H9 (cell line): Measurements from ENCODE around the gene DCHS2. TPM values are rescaled to one million over a fixed set of nuclear protein-coding genes. Genes with fewer than 3 reads are reported as not detected.
"Not testable (repeated sequence)": the region's sequence is repeated elsewhere in the genome, so short reads cannot be mapped to it uniquely, and the experiment has no call there.

Experiments used
- DNase-seq: peaks from one replicate; pipeline ENCODE4 v3.0.0-alpha.2; 2017
- H2AFZ ChIP-seq: one replicate; pipeline ENCODE4 v1.6.1; 2013; ENCODE audit warnings: mild to moderate bottlenecking, low read length, control low read depth, moderate library complexity
- H2AK5ac ChIP-seq: 2 replicates; pipeline ENCODE4 v1.6.1; 2013; ENCODE audit warnings: low read length, control low read depth, mixed read lengths; ENCODE audit not compliant: insufficient read length
- H2BK120ac ChIP-seq: one replicate; pipeline ENCODE4 v1.6.1; 2013; ENCODE audit warnings: low read depth, mild to moderate bottlenecking, low read length, control low read depth, inconsistent platforms; ENCODE audit not compliant: poor library complexity, severe bottlenecking
- H2BK12ac ChIP-seq: 2 replicates; pipeline ENCODE4 v1.6.1; 2013; ENCODE audit warnings: low read length, control low read depth, mixed read lengths, low read depth; ENCODE audit not compliant: insufficient read length
- H2BK15ac ChIP-seq: 2 replicates; pipeline ENCODE4 v1.6.1; 2013; ENCODE audit warnings: low read depth, low read length, control low read depth
- H2BK20ac ChIP-seq: one replicate; pipeline ENCODE4 v1.6.1; 2013; ENCODE audit warnings: low read depth, mild to moderate bottlenecking, low read length, control low read depth, inconsistent platforms; ENCODE audit not compliant: poor library complexity, severe bottlenecking
- H2BK5ac ChIP-seq: 2 replicates; pipeline ENCODE4 v1.6.1; 2013; ENCODE audit warnings: low read length, control low read depth, mixed read lengths; ENCODE audit not compliant: insufficient read length
- H3K14ac ChIP-seq: 2 replicates; pipeline ENCODE4 v1.6.1; 2013; ENCODE audit warnings: low read length, control low read depth; ENCODE audit not compliant: insufficient read depth
- H3K18ac ChIP-seq: 2 replicates; pipeline ENCODE4 v1.6.1; 2013; ENCODE audit warnings: low read depth, mild to moderate bottlenecking, mixed read lengths, low read length, control low read depth; ENCODE audit not compliant: insufficient read length
- H3K23ac ChIP-seq: 2 replicates; pipeline ENCODE4 v1.6.1; 2013; ENCODE audit warnings: low read length, control low read depth, mixed read lengths, low read depth; ENCODE audit not compliant: insufficient read length
- H3K23me2 ChIP-seq: 2 replicates; pipeline ENCODE4 v1.6.1; 2013; ENCODE audit warnings: low read depth, mild to moderate bottlenecking, mixed read lengths, low read length, control low read depth; ENCODE audit not compliant: insufficient read length, poor library complexity, severe bottlenecking
- H3K27ac ChIP-seq: 2 replicates; pipeline ENCODE4 v1.5.1; 2013; ENCODE audit warnings: low read length, control low read depth, mixed read lengths, low read depth; ENCODE audit not compliant: insufficient read length
- H3K27me3 ChIP-seq: 2 replicates; pipeline ENCODE4 v1.6.1; 2013; ENCODE audit warnings: low read length, control low read depth, inconsistent platforms; ENCODE audit not compliant: insufficient read depth
- H3K4ac ChIP-seq: 2 replicates; pipeline ENCODE4 v1.6.1; 2013; ENCODE audit warnings: low read depth, mild to moderate bottlenecking, control low read depth, inconsistent platforms, low read length, moderate library complexity
- H3K4me1 ChIP-seq: 2 replicates; pipeline ENCODE4 v1.6.1; 2013; ENCODE audit warnings: low read length, control low read depth, inconsistent platforms; ENCODE audit not compliant: insufficient read depth
- H3K4me2 ChIP-seq: 2 replicates; pipeline ENCODE4 v1.6.1; 2013; ENCODE audit warnings: low read length, control low read depth, mixed read lengths; ENCODE audit not compliant: insufficient read length, insufficient read depth
- H3K56ac ChIP-seq: 2 replicates; pipeline ENCODE4 v1.6.1; 2013; ENCODE audit warnings: low read depth, mild to moderate bottlenecking, mixed read lengths, low read length, control low read depth; ENCODE audit not compliant: insufficient read length
- H3K79me1 ChIP-seq: 2 replicates; pipeline ENCODE4 v1.6.1; 2013; ENCODE audit warnings: low read depth, mild to moderate bottlenecking, moderate library complexity, low read length, control low read depth, inconsistent platforms; ENCODE audit not compliant: insufficient read depth, poor library complexity, severe bottlenecking
- H3K79me2 ChIP-seq: 2 replicates; pipeline ENCODE4 v1.6.1; 2013; ENCODE audit warnings: low read length, control low read depth, inconsistent platforms; ENCODE audit not compliant: insufficient read depth
- H3K9ac ChIP-seq: 2 replicates; pipeline ENCODE4 v1.6.1; 2013; ENCODE audit warnings: low read length, control low read depth, mixed read lengths; ENCODE audit not compliant: insufficient read length; ENCODE audit errors: extremely low read depth
- H3K9me3 ChIP-seq: one replicate; pipeline ENCODE4 v1.6.1; 2013; ENCODE audit warnings: low read depth, low read length, inconsistent platforms; ENCODE audit not compliant: control insufficient read depth
- H3T11ph ChIP-seq: one replicate; pipeline ENCODE4 v1.6.1; 2013; ENCODE audit warnings: mild to moderate bottlenecking, low read length, control low read depth, inconsistent platforms
- H4K20me1 ChIP-seq: one replicate; pipeline ENCODE4 v1.6.1; 2013; ENCODE audit not compliant: control insufficient read depth, insufficient read length, insufficient read depth
- H4K5ac ChIP-seq: 2 replicates; pipeline ENCODE4 v1.6.1; 2013; ENCODE audit warnings: low read depth, mild to moderate bottlenecking, mixed read lengths, low read length, control low read depth; ENCODE audit not compliant: insufficient read length
- H4K8ac ChIP-seq: replicated peaks from 2 replicates; pipeline ENCODE4 v1.6.1; 2013; ENCODE audit warnings: low read length, control low read depth, mixed read lengths, low read depth; ENCODE audit not compliant: insufficient read length
- H4K91ac ChIP-seq: 2 replicates; pipeline ENCODE4 v1.6.1; 2013; ENCODE audit warnings: low read depth, mild to moderate bottlenecking, moderate library complexity, mixed read lengths, low read length, control low read depth; ENCODE audit not compliant: insufficient read length
- H3K27ac Mint-ChIP-seq, 3 experiments: 2 replicates in 2 of 3; 3 replicates in 1 of 3; pipeline ENCODE4 v1.8.0; 2020 to 2021; ENCODE audit warnings: mixed read lengths in 3 of 3, mild to moderate bottlenecking in 1 of 3, moderate library complexity in 1 of 3
- H3K27me3 Mint-ChIP-seq: 2 replicates; pipeline ENCODE4 v1.8.0; 2021; ENCODE audit warnings: low read depth, mild to moderate bottlenecking, moderate library complexity, mixed read lengths
- H3K36me3 Mint-ChIP-seq, 3 experiments: 2 replicates in 2 of 3; 3 replicates in 1 of 3; pipeline ENCODE4 v1.8.0; 2020 to 2021; ENCODE audit warnings: low read depth in 3 of 3, mixed read lengths in 3 of 3; ENCODE audit not compliant: insufficient read depth in 1 of 3
- H3K4me1 Mint-ChIP-seq, 2 experiments: 2 replicates each; pipeline ENCODE4 v1.8.0; 2020; ENCODE audit warnings: mixed read lengths in 2 of 2
- H3K4me3 Mint-ChIP-seq, 2 experiments: 2 replicates in 1 of 2; 3 replicates in 1 of 2; pipeline ENCODE4 v1.8.0; 2020 to 2021; ENCODE audit warnings: mild to moderate bottlenecking in 2 of 2, mixed read lengths in 2 of 2, moderate library complexity in 1 of 2
- H3K9me3 Mint-ChIP-seq, 2 experiments: 2 replicates in 1 of 2; 3 replicates in 1 of 2; pipeline ENCODE4 v1.8.0; 2020; ENCODE audit warnings: mild to moderate bottlenecking in 2 of 2, mixed read lengths in 2 of 2, moderate library complexity in 1 of 2
- CTCF ChIP-seq: fragments of 200-600 bp; sonication (generic); conservative IDR thresholded peaks from 3 replicates; pipeline ENCODE4 v1.8.0; 2021; ENCODE audit warnings: antibody characterized with exemption, mild to moderate bottlenecking
- WGBS: extraction: QIAGEN DNeasy Blood & Tissue Kit; methylation state at CpG from one replicate; pipeline ENCODE4 v1.1.7; 2013; ENCODE audit warnings: missing lambda C conversion rate, low lambda C conversion rate, mixed read lengths; ENCODE audit not compliant: insufficient read length; ENCODE audit errors: extremely low coverage; 5-methylcytosine and 5-hydroxymethylcytosine counted together
- total RNA-seq: library from RNA; stranded (reverse); gene quantifications from 2 replicates; pipeline ENCODE4 v1.2.1, GENCODE V29; 2021

Gene DCHS2
- total RNA-seq, 1 experiment from 2014 or later = 0.57 TPM

GRCh38 chr4:154218051-154218450, 273.5 kb downstream of the DCHS2 start:
- H3K79me2 ChIP-seq = no peaks in the 10 kb centered on the region
- H2AFZ ChIP-seq = no peak overlapping the region
- no peak overlapping the region for H3T11ph ChIP-seq
- Mint-ChIP-seq H3K27ac (no peak overlapping the region), H3K4me3 (no peak overlapping the region), H3K4me1 (no peaks in the 10 kb centered on the region), H3K27me3 (no peaks in the 10 kb centered on the region), H3K9me3 (peaks cover 10 to 11% of the 10 kb centered on the region in 2 experiments), H3K36me3 (peaks cover 3 to 10% (median 3%) of the 10 kb centered on the region in 3 experiments; a peak in 6 of 7 replicates)
- no peak overlapping the region for H3K18ac ChIP-seq
- no peak overlapping the region for H4K5ac ChIP-seq
- H3K4me1 ChIP-seq = no peaks in the 10 kb centered on the region
- H3K27me3 ChIP-seq = no peaks in the 10 kb centered on the region
- no peak for DNase-seq
- no peak overlapping the region for H3K9ac ChIP-seq
- no peak overlapping the region for H3K14ac ChIP-seq
- no peak for TF ChIP-seq CTCF
- no peak overlapping the region for H3K23ac ChIP-seq
- no peak overlapping the region for H3K27ac ChIP-seq
- H3K4me2 ChIP-seq = no peak overlapping the region
- no peaks in the 10 kb centered on the region for H3K23me2 ChIP-seq
- H2BK5ac ChIP-seq = no peak overlapping the region
- H2BK20ac ChIP-seq = no peak overlapping the region
- no peak overlapping the region for H2BK12ac ChIP-seq
- no peaks in the 10 kb centered on the region for H3K79me1 ChIP-seq
- no peak overlapping the region for H4K8ac ChIP-seq
- no peak overlapping the region for H2BK120ac ChIP-seq
- H3K9me3 ChIP-seq = no peaks in the 10 kb centered on the region
- no peak overlapping the region for H2BK15ac ChIP-seq
- no peak overlapping the region for H3K56ac ChIP-seq
- no peak overlapping the region for H4K91ac ChIP-seq
- H3K4ac ChIP-seq = no peak overlapping the region
- H2AK5ac ChIP-seq = no peak overlapping the region
- no peaks in the 10 kb centered on the region for H4K20me1 ChIP-seq

- H3K27me3 Mint-ChIP-seq, H3K23ac ChIP-seq, H3K36me3 Mint-ChIP-seq, DNase-seq, H3K4me2 ChIP-seq, H3K18ac ChIP-seq, H2AK5ac ChIP-seq, H3K27ac Mint-ChIP-seq, H3K4ac ChIP-seq, H2BK5ac ChIP-seq, H2BK15ac ChIP-seq, H2AFZ ChIP-seq, H2BK12ac ChIP-seq, H3K79me1 ChIP-seq, H3K9me3 ChIP-seq, H3K4me1 Mint-ChIP-seq, H3K4me3 Mint-ChIP-seq, H2BK120ac ChIP-seq, H2BK20ac ChIP-seq, H3T11ph ChIP-seq, H3K27ac ChIP-seq, H3K14ac ChIP-seq, H3K9ac ChIP-seq, H3K4me1 ChIP-seq, H4K5ac ChIP-seq, H3K56ac ChIP-seq, H4K20me1 ChIP-seq, H4K8ac ChIP-seq, H4K91ac ChIP-seq, H3K23me2 ChIP-seq, H3K9me3 Mint-ChIP-seq, H3K27me3 ChIP-seq, H3K79me2 ChIP-seq: not testable (repeated sequence)
- no CpG with 5 or more reads among the region's 13 CpGs for WGBS
Measured at GRCh38 chr4:154217384-154217783, 274.2 kb downstream of the DCHS2 start.
